IPS-NIHi7 (cell line): Measurements from ENCODE around the gene SLC35E4.

Experiments
- DNase-seq: peaks from one replicate; pipeline ENCODE4 v3.0.0; 2012; ENCODE audit warnings: mixed read lengths; ENCODE audit errors: extremely low spot score

Gene SLC35E4

DNA sequence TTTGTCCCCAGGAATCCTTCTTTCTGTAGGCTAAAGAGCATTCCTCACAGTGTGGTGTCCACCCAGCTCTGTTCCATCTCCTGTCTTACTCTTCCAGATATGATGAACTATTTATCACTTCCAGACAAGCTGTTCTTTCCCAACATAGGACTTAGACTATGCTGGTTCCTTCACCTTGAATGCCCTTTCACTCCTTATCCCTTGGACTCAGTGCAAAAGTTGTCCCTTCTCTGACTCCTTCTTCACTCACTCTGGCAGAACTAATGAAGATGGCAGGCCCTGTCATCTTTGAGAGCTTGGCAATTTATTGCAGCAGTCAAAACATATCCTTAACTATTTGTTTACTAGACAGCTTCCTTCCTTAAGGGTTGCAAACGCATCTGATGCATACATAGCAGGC lies 55.6 kb downstream of the SLC35E4 start:
- no peak for DNase-seq

DNA sequence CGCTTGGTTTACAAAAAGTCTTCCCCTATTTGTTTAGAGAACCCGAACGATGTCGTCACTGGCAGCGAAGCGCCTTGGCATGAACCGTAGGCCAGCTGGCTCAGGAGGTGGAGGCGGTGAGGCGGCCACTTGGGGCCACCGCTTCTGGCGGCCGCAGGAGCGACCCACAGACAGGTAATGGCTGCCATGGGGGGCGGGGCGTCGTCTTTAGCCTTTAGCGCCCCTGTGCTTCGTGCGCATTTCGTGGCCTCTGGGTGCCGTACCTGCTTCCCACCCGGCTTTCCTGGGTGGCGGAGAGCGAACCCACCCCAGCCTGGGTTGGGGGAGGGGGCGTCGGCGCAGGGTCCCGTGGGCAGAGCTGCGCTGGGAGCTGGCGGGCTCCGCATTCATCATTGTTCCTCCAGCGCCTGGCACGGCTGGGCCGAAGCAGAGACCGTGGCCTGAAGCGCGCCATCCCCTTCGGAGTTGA lies 58.6 kb downstream of the SLC35E4 start:
- peak; percentile 64 for DNase-seq

DNA sequence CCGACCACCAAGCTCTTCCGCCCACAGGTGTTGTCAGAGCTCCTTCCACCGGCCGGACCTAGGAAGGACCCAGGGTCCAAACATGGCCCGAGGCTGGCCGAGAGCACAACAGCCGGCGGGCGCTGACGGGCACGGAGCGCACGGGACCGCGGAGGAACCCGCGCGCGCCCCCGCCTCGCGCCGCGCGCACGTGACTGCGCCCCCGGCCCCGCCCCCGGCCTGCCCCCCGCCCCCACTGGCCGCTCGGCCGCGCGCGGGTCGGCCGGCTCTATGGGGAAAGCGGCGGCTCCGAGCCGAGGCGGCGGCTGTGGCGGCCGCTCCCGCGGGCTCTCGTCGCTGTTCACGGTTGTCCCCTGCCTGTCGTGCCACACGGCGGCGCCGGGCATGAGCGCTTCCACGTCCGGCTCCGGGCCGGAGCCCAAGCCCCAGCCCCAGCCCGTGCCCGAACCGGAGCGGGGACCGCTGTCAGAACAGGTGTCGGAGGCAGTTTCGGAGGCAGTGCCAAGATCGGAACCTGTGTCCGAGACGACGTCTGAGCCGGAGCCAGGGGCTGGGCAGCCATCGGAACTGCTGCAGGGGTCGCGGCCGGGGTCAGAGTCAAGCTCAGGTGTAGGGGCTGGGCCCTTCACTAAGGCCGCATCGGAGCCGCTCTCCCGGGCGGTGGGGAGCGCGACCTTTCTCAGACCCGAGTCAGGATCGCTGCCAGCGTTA lies 59.2 kb downstream of the SLC35E4 start, which contains the start of gene OSBP2:
TSS of gene OSBP2 (plus strand) at position 235 of the 711 bp plus-strand sequence. CDS start at position 271, 36 bp downstream.
- peak; percentile 71 for DNase-seq

GRCh38 chr22:30695351-30695851 lies 59.8 kb downstream of the SLC35E4 start:
- DNase-seq = no peak

DNA sequence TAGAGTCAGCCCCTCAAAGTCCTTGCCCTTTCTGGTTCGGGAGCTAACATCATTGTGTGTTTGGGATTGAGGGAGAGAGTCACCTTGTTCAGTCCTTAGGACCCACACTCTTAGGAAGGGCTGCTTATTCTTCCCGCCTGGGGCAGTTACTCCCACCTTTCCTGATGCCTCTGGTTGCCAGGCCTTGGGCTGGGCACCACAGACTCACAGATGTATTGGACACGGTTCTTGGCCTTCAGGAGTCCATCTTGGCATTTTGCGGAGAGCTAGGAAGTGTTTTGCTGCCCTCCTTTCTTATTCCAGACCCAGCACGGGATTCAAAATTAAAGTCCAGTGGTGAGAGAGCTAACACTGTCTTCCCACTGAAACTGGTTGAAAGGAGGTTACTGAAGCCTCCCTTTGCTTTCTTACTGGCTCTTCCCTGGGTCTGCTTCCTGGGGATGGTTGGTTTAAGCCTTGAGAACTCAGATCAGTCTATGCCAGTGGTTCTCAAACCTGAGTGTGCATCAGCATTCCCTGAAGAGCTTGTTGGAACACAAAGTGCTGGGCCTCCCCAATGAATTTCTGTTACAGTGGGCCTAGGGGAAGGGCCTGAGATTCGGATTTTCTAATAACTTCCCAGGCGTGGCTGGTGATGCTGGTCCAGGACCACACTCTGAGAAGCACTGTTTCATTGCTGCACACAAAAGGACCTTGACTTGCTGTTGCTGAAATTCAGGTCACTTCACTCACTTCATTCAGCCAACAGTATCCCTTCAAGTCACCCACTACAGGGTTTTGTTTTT lies 60.5 kb downstream of the SLC35E4 start:
- DNase-seq = no peak
